ENCODE data around the gene SLC6A6. TPM values are rescaled to one million over a fixed set of nuclear protein-coding genes. Genes with fewer than 3 reads are reported as not detected.

The SLC6A6 gene
- total RNA-seq, 3 donors from 2014 or later = 4.4 to 11.2 (median 10.5) TPM

DNA sequence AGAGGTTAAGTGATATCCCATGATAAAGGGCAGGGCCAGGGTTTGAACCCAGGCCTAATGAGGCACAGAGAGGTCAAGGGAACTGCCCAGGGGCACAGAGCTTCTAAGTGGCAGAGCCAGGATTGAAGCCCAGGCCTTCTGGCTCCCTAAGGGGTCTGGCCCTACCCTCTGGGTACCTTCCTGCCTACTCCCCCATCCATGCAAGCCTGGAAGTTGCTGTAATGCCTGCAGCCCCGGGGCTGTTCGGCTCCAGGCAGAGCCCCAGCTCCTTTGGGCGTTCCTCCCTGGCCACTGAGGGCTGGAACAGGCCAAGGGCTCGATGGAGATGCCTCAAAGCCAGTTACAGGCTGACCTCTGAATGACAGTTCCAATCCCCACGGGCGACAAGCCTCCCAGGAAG, 133.2 kb downstream of the SLC6A6 start:
- no peak overlapping the region for H3K4me3 ChIP-seq
- no peaks in the 10 kb centered on the region for H3K9me3 ChIP-seq
- DNase-seq (peak in 2 of 3 donors; percentile 5 to 14), ATAC-seq (no peak)
- peaks cover 5% of the 10 kb centered on the region for H3K4me1 ChIP-seq (ENCODE audit: low read depth)
- TF ChIP-seq, protein P1, sequence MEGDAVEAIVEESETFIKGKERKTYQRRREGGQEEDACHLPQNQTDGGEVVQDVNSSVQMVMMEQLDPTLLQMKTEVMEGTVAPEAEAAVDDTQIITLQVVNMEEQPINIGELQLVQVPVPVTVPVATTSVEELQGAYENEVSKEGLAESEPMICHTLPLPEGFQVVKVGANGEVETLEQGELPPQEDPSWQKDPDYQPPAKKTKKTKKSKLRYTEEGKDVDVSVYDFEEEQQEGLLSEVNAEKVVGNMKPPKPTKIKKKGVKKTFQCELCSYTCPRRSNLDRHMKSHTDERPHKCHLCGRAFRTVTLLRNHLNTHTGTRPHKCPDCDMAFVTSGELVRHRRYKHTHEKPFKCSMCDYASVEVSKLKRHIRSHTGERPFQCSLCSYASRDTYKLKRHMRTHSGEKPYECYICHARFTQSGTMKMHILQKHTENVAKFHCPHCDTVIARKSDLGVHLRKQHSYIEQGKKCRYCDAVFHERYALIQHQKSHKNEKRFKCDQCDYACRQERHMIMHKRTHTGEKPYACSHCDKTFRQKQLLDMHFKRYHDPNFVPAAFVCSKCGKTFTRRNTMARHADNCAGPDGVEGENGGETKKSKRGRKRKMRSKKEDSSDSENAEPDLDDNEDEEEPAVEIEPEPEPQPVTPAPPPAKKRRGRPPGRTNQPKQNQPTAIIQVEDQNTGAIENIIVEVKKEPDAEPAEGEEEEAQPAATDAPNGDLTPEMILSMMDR (IDR thresholded peaks at IDR 0.05) = no peak
- intact Hi-C loops (cut with DNase I, micrococcal nuclease) = no loop called here
- no peaks in the 10 kb centered on the region for H3K36me3 ChIP-seq (ENCODE audit: low read depth)

DNA sequence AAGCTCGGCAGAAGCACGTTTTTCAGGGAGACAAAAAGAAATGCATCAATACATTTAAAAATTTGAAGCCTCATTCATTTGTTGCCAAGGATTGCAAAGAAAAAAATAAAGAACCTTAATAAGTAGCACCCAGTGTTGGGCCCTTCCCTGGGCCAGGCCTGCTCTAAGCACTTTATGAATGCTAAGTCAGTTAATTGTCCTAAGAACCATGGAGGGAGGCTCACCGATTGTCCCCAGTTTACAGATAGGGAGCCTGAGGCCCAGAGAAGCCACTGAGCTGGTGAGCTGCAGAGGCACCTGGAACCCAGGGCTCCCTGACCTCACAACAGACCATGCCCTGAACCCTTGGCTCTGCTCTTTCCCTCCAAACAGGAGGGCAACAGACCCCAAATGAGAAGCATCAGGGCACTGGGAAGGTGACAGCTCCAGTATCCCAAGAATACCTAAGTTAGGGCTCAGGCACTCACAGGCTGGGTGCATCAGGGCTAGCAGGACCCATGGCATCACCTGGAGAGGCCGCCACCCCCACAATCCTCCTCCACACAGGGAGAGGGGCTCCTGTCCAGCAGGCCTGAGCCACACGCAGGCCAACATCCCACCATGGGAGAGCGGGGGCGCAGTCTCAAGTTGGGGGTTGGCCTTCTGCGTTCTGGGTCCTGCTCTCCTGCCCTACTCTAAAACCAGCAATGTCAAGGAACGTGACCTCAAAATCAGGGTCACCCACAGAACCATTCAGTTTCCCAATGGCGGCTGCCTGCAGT, 133.8 kb downstream of the SLC6A6 start:
- Histone ChIP-seq H3K4me3 (no peak overlapping the region), H3K4me1 (ENCODE audit: low read depth) (peaks cover 5% of the 10 kb centered on the region), H3K36me3 (ENCODE audit: low read depth) (no peaks in the 10 kb centered on the region), H3K9me3 (no peaks in the 10 kb centered on the region)
- TF ChIP-seq, protein P1 (IDR thresholded peaks at IDR 0.05) = no peak
- intact Hi-C loops (cut with DNase I, micrococcal nuclease) = no loop called here
- no peak for ATAC-seq
- peak in 2 of 3 donors; percentile 6 to 13 for DNase-seq

DNA sequence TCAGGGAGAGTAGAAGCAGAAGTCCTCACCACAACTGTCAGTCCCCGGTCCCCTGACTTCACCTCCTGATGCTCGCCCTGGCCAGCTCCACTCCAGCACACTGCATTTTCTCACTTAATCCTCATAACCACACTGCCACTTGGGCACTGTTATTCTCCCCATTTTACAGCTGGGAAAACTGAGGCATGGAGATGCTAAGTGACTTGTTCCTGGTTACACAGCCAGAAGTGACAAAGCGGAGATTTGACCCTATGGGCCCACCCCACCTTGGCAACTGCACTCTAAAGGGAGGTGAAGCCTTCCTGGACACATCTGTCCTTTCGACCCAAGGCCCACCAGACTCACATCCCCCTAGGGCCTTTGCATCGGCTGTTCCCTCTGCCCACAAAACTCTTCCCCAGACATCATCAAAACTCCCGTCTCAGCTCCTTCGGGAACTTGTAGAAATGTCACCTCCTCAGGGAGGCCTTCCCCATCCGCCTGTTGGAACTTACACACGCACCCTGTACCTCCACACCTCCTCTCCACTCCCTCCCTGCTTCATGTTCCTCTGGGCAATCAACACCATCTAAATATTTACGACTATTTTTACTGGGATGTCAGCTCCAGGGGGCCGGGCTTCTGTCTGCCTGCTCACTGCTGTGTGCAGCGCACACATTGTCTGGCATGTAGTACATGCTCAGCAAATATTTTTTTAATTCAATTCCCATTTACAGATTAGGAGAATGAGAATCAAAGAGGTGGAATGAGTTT, 134.6 kb downstream of the SLC6A6 start:
- H3K4me3 ChIP-seq = no peak overlapping the region
- no peaks in the 10 kb centered on the region for H3K36me3 ChIP-seq (ENCODE audit: low read depth)
- TF ChIP-seq, protein P1 (IDR thresholded peaks at IDR 0.05) = no peak
- DNase-seq = peak in 2 of 3 donors; percentile 6 to 10
- intact Hi-C loops (cut with DNase I, micrococcal nuclease) = no loop called here
- peaks cover 5% of the 10 kb centered on the region for H3K4me1 ChIP-seq (ENCODE audit: low read depth)
- ATAC-seq = no peak
- no peaks in the 10 kb centered on the region for H3K9me3 ChIP-seq

DNA sequence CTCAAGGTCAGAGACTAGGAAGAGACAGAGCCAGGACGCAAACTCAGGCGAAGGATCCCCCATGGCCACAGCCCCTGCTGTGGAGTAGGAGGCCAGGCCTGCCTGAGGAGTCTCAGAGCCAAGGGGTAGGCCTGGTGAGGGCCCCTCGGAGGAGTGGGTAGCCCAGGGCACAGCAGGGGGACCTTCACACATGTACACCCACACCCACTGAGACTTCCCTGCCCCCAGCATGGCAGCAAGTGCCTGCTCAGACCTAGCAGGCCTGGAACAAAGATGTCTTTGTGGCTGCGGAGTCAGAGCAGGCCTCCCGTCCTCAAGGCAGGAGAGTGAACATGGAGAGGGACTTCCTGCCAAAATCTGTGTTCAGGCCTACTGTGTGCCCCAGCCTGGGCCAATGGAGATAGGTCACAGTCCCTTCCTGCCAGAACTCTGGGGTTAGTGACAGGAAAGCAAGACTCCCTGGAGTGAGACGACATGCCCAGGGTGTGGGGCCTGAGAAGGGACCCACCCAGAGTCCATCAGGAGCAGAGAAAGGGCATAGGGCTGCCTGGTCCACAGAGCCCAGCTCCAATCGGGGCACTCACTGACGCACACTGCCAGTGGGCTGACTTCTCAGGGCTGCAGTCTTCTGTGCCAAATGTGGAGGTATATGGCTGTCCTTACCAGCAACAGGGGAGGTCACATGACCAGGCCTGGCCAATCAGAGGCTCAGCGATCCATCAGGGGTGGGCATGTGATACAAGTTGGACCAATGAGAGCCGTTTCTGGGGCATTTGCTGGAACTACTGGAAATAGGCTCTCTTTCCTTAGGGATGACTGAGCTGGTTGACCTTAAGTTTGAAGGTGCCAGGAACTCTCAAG, 135.4 kb downstream of the SLC6A6 start:
- H3K4me1 ChIP-seq (ENCODE audit: low read depth) = peaks cover 4% of the 10 kb centered on the region
- no peak overlapping the region for H3K4me3 ChIP-seq
- ATAC-seq = no peak
- H3K9me3 ChIP-seq = no peaks in the 10 kb centered on the region
- TF ChIP-seq, protein P1 (IDR thresholded peaks at IDR 0.05) = no peak
- DNase-seq = peak in 1 of 3 donors; percentile 32
- H3K36me3 ChIP-seq (ENCODE audit: low read depth) = no peaks in the 10 kb centered on the region
- intact Hi-C loops (cut with DNase I, micrococcal nuclease) = no loop called here

DNA sequence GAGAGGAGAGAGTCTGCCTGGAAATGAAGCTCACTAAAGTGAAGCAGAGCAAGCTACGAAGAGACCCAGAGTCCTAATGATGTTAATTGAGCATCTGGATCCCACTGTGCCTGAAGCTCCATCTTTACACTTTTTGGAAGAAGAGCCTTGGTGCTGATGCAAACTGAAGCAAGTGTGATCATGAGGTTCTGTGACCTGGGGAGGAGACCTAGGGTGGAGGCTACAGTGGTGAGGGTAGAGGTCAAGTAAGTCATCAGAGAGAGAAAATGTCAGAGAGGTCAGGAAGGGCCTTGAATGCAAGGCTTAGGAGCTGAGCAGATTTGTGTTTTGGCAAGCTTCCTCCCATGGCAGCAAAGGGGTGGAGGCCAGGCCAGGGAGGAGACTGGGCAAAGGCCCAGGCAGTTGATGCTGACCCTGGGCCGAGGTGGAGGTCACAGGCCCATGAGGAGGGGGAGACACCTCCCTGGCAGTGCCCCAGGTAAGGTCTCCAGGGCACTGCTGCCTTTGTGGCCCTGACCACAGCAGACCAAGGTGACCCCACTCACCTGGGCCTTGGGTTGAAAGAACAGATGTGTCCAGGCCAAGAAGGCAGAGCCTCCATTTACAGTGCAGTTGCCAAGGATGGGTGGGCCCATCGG, 136.2 kb downstream of the SLC6A6 start:
- intact Hi-C loops (cut with DNase I, micrococcal nuclease) = no loop called here
- Histone ChIP-seq H3K9me3 (no peaks in the 10 kb centered on the region), H3K4me3 (no peak overlapping the region), H3K4me1 (ENCODE audit: low read depth) (no peaks in the 10 kb centered on the region), H3K36me3 (ENCODE audit: low read depth) (no peaks in the 10 kb centered on the region)
- DNase-seq (peak in 1 of 3 donors; percentile 13), ATAC-seq (no peak)
- TF ChIP-seq, protein P1 (IDR thresholded peaks at IDR 0.05) = no peak
